Measurements from ENCODE around the gene ZFYVE21. TPM values are rescaled to one million over a fixed set of nuclear protein-coding genes. Genes with fewer than 3 reads are reported as not detected.
A peak's percentile ranks its signal among the peaks of the same experiment; 100 is the strongest.

The ZFYVE21 gene
- total RNA-seq, 1 experiment from 2014 or later, result 49.7 TPM

DNA sequence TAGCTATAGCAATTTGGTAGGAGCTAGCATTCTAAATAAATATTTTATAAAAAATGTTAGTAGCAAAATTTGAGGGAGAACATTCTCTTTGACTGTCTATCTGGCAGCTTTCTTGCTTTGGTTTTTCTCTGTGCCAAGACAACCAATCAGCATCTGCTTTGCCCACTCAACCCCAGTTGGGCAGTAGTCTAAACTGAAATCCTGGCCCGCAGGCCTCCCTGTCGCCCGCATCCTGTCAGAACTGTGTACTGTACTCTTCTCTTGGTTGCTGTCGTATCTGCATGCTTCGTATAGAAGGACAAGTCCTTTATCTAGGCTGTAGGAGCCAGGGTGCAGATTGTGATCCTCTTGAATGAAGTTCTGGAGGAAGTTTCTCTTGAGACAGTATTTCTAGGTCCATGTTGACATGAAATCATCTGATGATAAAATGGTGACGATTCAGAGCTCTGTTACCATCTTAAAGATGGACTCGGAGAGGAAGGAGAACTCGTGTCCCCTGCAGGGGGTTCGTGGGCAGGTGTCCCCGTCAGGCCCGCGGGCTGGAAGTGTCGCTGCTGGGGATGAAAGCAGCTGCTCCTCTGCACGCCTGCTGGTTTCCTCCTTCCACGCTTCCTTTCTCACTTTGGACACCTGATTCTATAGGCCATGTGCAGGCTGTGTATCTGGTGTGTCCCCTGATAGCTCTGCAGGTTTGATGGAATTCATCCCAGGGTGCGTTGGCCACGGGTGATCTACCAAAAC, 34.9 kb upstream of the ZFYVE21 start:
- Histone ChIP-seq H4K91ac (ENCODE audit: insufficient read length, low read depth, low read length) (no peak overlapping the region), H3K9me3 (ENCODE audit: control insufficient read depth, low read depth, low read length) (no peaks in the 10 kb centered on the region), H3K18ac (ENCODE audit: insufficient read length, low read depth, low read length) (no peak overlapping the region), H3T11ph (ENCODE audit: low read length) (no peak overlapping the region), H2BK120ac (ENCODE audit: low read depth, low read length, poor library complexity, severe bottlenecking) (no peak overlapping the region), H2BK12ac (ENCODE audit: insufficient read length, low read depth, low read length) (no peak overlapping the region), H3K79me2 (ENCODE audit: insufficient read depth, low read length) (no peaks in the 10 kb centered on the region), H2AFZ (ENCODE audit: low read length) (no peak overlapping the region), H2AK5ac (ENCODE audit: insufficient read length, low read length) (no peak overlapping the region), H4K8ac (replicated peaks; ENCODE audit: insufficient read length, low read depth, low read length) (no peak overlapping the region), H3K4me1 (ENCODE audit: insufficient read depth, low read length) (no peaks in the 10 kb centered on the region), H3K27ac (ENCODE audit: insufficient read length, low read depth, low read length) (no peak overlapping the region), H3K27me3 (ENCODE audit: insufficient read depth, low read length) (no peaks in the 10 kb centered on the region), H2BK15ac (ENCODE audit: low read depth, low read length) (no peak overlapping the region), H4K5ac (ENCODE audit: insufficient read length, low read depth, low read length) (no peak overlapping the region), H2BK20ac (ENCODE audit: low read depth, low read length, poor library complexity, severe bottlenecking) (no peak overlapping the region), H3K4ac (ENCODE audit: low read depth, low read length) (no peak overlapping the region), H3K14ac (ENCODE audit: insufficient read depth, low read length) (no peak overlapping the region), H3K9ac (ENCODE audit: extremely low read depth, insufficient read length, low read length) (no peak overlapping the region), H3K23me2 (ENCODE audit: insufficient read length, low read depth, low read length, poor library complexity, severe bottlenecking) (no peaks in the 10 kb centered on the region), H2BK5ac (ENCODE audit: insufficient read length, low read length) (no peak overlapping the region), H3K23ac (ENCODE audit: insufficient read length, low read depth, low read length) (no peak overlapping the region), H4K20me1 (ENCODE audit: control insufficient read depth, insufficient read depth, insufficient read length) (no peaks in the 10 kb centered on the region), H3K79me1 (ENCODE audit: insufficient read depth, low read depth, low read length, poor library complexity, severe bottlenecking) (no peaks in the 10 kb centered on the region), H3K4me2 (ENCODE audit: insufficient read depth, insufficient read length, low read length) (no peak overlapping the region), H3K56ac (ENCODE audit: insufficient read length, low read depth, low read length) (no peak overlapping the region)
- Mint-ChIP-seq H3K4me1 (no peaks in the 10 kb centered on the region), H3K4me3 (no peak overlapping the region), H3K27me3 (ENCODE audit: low read depth) (no peaks in the 10 kb centered on the region), H3K27ac (peak overlapping the region in 1 of 3 experiments; percentile 81; a peak in 4 of 7 replicates), H3K36me3 (ENCODE audit: insufficient read depth in 1 of 3, low read depth in 3 of 3) (peaks cover 29 to 81% (median 66%) of the 10 kb centered on the region in 3 experiments; a peak in 6 of 7 replicates), H3K9me3 (no peaks in the 10 kb centered on the region)
- no CpG with 5 or more reads among the region's 17 CpGs for WGBS (ENCODE audit: extremely low coverage, insufficient read length, low lambda C conversion rate)
- no peak for DNase-seq
- TF ChIP-seq, protein P1, sequence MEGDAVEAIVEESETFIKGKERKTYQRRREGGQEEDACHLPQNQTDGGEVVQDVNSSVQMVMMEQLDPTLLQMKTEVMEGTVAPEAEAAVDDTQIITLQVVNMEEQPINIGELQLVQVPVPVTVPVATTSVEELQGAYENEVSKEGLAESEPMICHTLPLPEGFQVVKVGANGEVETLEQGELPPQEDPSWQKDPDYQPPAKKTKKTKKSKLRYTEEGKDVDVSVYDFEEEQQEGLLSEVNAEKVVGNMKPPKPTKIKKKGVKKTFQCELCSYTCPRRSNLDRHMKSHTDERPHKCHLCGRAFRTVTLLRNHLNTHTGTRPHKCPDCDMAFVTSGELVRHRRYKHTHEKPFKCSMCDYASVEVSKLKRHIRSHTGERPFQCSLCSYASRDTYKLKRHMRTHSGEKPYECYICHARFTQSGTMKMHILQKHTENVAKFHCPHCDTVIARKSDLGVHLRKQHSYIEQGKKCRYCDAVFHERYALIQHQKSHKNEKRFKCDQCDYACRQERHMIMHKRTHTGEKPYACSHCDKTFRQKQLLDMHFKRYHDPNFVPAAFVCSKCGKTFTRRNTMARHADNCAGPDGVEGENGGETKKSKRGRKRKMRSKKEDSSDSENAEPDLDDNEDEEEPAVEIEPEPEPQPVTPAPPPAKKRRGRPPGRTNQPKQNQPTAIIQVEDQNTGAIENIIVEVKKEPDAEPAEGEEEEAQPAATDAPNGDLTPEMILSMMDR (conservative IDR thresholded peaks at IDR 0.05), result no peak
